ENCODE results near the gene TFB2M.
A peak's percentile ranks its signal among the peaks of the same experiment; 100 is the strongest.

Gene TFB2M

GRCh38 chr1:246513619-246514343, 52.3 kb downstream of the TFB2M start:
- Histone ChIP-seq H3K4me1 (ENCODE audit: low read length) (peaks cover 6% of the 10 kb centered on the region), H3K4me2 (ENCODE audit: low read depth, low read length) (peak overlapping the region; percentile 37; the same call in 1 of the 2 replicates), H3K79me2 (ENCODE audit: low read length) (no peaks in the 10 kb centered on the region), H3K9ac (ENCODE audit: low read length) (no peak overlapping the region), H2AFZ (ENCODE audit: low read length) (peak overlapping the region; percentile 64), H3F3A (ENCODE audit: insufficient read depth, low read length) (0 out of 2 replicates have a peak, but pooled peaks cover 5% of the 10 kb centered on the region), H3K36me3 (replicated peaks; ENCODE audit: insufficient read depth, low read length) (no peaks in the 10 kb centered on the region), H3K27me3 (replicated peaks; ENCODE audit: insufficient read depth, low read length) (no peaks in the 10 kb centered on the region), H3K9me3 (replicated peaks; ENCODE audit: insufficient read depth, low read length) (no peaks in the 10 kb centered on the region), H3K27ac (ENCODE audit: low read length) (peak overlapping the region; percentile 30; the same call in 1 of the 2 replicates), H4K20me1 (ENCODE audit: insufficient read depth, low read length) (no peaks in the 10 kb centered on the region), H3K4me3 (ENCODE audit: low read length) (peak overlapping the region; percentile 14; the same call in 1 of the 2 replicates), H3K9me2 (replicated peaks; ENCODE audit: insufficient read depth, low read length) (no peaks in the 10 kb centered on the region)
- no peak for DNase-seq
- TF ChIP-seq EZH2phosphoT487 (IDR thresholded peaks at IDR 0.05; ENCODE audit: low read length) (no peak), CTCF (IDR thresholded peaks at IDR 0.05; ENCODE audit: low read length) (no peak), EZH2 (optimal IDR thresholded peaks at IDR 0.05; ENCODE audit: low read depth, low read length) (no peak)

- H4K20me1 ChIP-seq (ENCODE audit: insufficient read depth, low read length), result no peaks in the 10 kb centered on the region
- no peaks in the 10 kb centered on the region for H3K9me3 ChIP-seq (replicated peaks; ENCODE audit: insufficient read depth, low read length)
- DNase-seq, result no peak
- H3K4me2 ChIP-seq (ENCODE audit: low read depth, low read length), result no peak overlapping the region
- H3K9me2 ChIP-seq (replicated peaks; ENCODE audit: insufficient read depth, low read length), result no peaks in the 10 kb centered on the region
- H2AFZ ChIP-seq (ENCODE audit: low read length), result no peak overlapping the region
- H3K36me3 ChIP-seq (replicated peaks; ENCODE audit: insufficient read depth, low read length), result no peaks in the 10 kb centered on the region
- no peak overlapping the region for H3K4me3 ChIP-seq (ENCODE audit: low read length)
- no peaks in the 10 kb centered on the region for H3K27me3 ChIP-seq (replicated peaks; ENCODE audit: insufficient read depth, low read length)
- H3K79me2 ChIP-seq (ENCODE audit: low read length), result no peaks in the 10 kb centered on the region
- H3K4me1 ChIP-seq (ENCODE audit: low read length), result peaks cover 6% of the 10 kb centered on the region
- 0 out of 2 replicates have a peak, but pooled peaks cover 5% of the 10 kb centered on the region for H3F3A ChIP-seq (ENCODE audit: insufficient read depth, low read length)
- H3K27ac ChIP-seq (ENCODE audit: low read length), result no peak overlapping the region
- H3K9ac ChIP-seq (ENCODE audit: low read length), result no peak overlapping the region
- no peak for TF ChIP-seq EZH2 (optimal IDR thresholded peaks at IDR 0.05; ENCODE audit: low read depth, low read length)
- no peak for TF ChIP-seq CTCF (IDR thresholded peaks at IDR 0.05; ENCODE audit: low read length)
- no peak for TF ChIP-seq EZH2phosphoT487 (IDR thresholded peaks at IDR 0.05; ENCODE audit: low read length)
Measured at GRCh38 chr1:246513041-246513440, 53.0 kb downstream of the TFB2M start.

- Histone ChIP-seq H3K36me3 (replicated peaks; ENCODE audit: insufficient read depth, low read length) (no peaks in the 10 kb centered on the region), H3K9me2 (replicated peaks; ENCODE audit: insufficient read depth, low read length) (no peaks in the 10 kb centered on the region), H3K9ac (ENCODE audit: low read length) (no peak overlapping the region), H3K4me1 (ENCODE audit: low read length) (peaks cover 6% of the 10 kb centered on the region), H3K27ac (ENCODE audit: low read length) (no peak overlapping the region), H4K20me1 (ENCODE audit: insufficient read depth, low read length) (no peaks in the 10 kb centered on the region), H3K4me3 (ENCODE audit: low read length) (no peak overlapping the region), H3K9me3 (replicated peaks; ENCODE audit: insufficient read depth, low read length) (no peaks in the 10 kb centered on the region), H2AFZ (ENCODE audit: low read length) (no peak overlapping the region), H3K79me2 (ENCODE audit: low read length) (no peaks in the 10 kb centered on the region), H3K4me2 (ENCODE audit: low read depth, low read length) (no peak overlapping the region), H3K27me3 (replicated peaks; ENCODE audit: insufficient read depth, low read length) (no peaks in the 10 kb centered on the region), H3F3A (ENCODE audit: insufficient read depth, low read length) (0 out of 2 replicates have a peak, but pooled peaks cover 5% of the 10 kb centered on the region)
- TF ChIP-seq EZH2phosphoT487 (IDR thresholded peaks at IDR 0.05; ENCODE audit: low read length) (no peak), CTCF (IDR thresholded peaks at IDR 0.05; ENCODE audit: low read length) (no peak), EZH2 (optimal IDR thresholded peaks at IDR 0.05; ENCODE audit: low read depth, low read length) (no peak)
- no peak for DNase-seq
Measured at GRCh38 chr1:246512635-246513034, 53.4 kb downstream of the TFB2M start.
